DMS53 treated with DMSO at 0.1 percent for 48 hours (cell line): ENCODE measurements around the gene MYO18B.

ENCODE experiments used
- DNase-seq: peaks from one replicate; lab custom pipeline; 2025; ENCODE audit not compliant: unreplicated experiment; lab: John Stamatoyannopoulos, UW

MYO18B gene

DNA sequence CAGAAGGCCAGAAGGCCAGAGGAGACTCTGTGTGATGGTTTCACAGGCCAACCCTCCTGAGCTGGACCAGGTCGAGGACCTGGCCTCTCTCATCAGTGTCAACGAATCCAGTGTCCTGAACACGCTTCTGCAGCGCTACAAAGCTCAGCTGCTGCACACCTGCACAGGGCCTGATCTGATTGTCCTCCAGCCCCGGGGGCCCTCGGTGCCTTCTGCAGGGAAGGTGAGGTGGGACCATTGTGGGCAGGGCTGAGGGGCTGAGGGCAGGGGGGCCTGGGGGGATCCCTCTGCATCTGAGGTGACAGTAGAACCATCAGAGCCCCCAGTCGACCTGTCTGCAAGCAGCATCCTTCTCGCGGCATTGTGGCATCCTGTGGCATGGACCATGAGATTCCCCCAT lies 30.3 kb downstream of the MYO18B start:
- DNase-seq, result no peak

DNA sequence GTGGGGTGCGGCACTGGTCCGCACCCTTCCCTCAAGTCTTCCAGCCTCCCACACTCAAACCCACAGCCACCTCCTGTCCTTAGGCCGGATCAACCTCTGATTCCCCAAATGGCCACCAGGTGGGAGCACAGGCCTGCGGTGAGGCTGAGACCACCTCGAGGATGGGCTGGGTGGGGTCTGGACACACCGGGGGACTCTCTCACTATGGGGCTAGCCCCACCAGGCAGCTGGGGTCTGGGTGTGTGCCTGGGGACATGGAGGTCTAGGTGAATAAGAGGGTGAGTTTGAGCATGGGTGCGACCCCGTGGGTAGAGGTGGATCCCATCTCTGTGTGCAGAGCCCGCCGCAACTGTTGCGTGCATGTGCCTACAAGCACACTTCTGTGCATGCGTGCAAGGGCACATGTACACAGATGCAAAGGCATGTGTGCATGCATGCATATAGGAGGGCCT lies 32.6 kb downstream of the MYO18B start:
- DNase-seq, result no peak

DNA sequence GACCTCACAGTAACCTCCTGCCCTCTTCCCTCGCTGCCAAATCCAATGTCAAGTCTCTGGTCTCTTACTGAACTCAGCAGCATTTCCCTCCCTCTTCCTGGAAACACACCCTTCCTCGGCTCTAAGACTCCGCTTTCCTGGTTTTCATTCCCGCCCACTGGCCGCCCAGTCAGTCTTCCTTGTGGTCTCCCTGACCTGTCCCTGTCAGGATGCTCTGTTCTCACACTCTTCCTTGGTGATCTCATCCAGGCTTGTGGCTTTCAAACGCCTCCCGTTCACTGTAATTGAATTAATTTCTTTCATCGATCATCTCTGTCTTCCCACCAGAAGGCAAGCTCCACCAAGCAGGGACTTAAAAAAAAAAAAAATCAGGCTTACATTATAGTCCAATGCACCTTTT lies 33.5 kb downstream of the MYO18B start:
- DNase-seq, result no peak

DNA sequence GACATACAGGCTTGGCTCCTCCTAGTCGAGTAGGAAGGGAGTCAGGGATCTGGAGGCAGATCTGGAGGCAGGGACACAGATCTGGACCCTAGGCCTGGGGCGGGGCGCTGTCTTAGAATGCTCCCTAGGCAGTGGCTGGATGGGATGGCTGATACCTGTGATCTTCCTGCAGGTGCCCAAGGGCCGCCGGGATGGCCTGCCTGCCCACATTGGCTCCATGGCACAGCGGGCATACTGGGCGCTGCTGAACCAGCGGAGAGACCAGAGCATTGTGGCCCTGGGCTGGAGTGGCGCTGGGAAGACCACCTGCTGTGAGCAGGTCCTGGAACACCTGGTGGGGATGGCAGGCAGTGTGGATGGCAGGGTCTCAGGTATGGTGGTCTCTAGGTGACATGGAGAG lies 35.4 kb downstream of the MYO18B start:
- DNase-seq, result no peak

DNA sequence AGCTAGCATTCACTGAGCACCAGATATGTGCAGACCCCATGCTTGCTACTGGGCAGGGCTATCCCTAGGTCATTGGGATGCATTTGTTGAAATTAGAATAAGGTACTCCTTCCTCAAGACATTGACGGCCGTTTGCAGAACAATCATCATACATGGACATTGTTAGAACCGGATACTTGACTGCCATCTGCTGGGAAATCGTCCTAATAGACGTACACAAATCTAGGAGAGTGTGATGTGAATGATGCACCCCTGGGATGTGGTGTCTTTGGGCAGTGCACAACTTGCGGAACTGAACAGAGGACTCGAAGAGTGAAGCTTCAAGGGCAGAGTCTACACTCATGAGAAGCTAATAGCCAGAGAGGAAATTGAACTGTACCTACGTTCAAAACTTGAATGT lies 35.9 kb downstream of the MYO18B start:
- DNase-seq, result no peak

DNA sequence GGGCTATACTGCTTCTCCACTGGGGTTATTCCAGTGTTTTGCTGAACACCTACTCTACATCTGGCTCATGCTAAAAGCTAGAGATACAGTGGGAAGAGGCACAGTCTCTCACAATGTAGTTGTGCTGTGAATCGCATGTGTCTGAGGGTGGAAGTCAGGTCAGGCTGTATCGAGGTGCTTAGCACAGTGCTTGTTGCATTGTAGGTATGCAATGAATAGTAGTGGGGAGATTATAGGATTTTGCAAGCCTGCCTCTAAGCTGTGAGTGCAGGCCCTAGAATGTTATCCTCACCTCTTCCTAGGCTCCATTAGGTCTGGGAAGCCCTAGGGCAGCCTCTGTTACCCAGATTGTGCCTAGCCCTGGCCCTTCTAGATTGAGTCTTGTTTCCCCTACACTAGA lies 37.4 kb downstream of the MYO18B start:
- no peak for DNase-seq

DNA sequence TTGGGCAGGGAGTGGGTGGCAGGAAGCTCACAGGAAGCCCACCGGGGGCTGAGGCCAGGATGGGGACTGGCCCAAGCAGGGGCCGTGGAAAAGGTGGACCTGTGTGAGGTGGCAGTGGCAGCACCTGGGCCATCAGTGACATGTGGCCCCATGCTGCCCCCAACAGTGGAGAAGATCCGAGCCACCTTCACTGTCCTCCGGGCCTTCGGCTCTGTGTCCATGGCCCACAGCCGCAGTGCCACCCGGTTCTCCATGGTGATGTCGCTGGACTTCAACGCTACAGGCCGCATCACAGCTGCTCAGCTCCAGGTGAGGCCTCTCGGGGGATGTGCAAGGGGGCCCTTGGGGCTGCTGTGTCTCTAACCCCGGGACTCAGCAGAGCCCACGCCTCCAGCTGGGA lies 37.9 kb downstream of the MYO18B start:
- DNase-seq, result no peak

DNA sequence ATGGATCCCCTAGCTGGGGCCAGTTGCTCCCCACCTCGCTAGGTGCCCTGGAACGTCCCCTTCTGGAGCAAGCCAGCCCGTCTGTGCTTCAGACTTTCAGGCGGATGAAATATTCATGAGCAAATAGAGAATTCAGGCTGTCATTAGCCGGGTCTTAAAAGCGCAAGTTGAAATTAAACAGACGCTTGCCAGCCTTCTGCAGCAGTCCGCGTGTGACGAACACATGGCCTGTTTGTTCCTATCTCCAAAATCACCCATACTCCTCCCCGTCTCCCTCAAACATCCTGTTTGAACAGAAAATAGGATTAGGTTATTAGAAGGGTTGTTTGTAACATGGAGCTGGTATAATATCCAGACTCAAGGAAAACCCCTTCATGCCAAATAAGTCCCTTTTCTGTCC lies 38.7 kb downstream of the MYO18B start:
- DNase-seq, result no peak

DNA sequence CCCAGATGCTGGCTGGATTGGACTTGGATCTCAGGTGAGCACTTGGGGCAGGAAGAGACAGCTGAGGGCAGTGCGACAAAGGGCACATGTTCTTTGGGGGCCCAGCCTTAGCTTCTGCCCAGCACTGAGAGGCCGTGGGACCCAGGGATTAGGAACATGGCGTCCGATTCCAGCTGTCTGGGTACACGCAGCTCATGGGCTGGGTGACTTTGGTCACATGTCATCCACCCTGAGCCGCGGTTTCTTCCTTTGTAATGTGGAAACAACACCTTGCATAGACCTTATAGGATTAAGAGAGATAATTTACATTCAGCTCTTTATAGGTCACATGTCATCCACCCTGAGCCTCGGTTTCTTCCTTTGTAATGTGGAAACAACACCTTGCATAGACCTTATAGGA lies 39.8 kb downstream of the MYO18B start:
- no peak for DNase-seq

DNA sequence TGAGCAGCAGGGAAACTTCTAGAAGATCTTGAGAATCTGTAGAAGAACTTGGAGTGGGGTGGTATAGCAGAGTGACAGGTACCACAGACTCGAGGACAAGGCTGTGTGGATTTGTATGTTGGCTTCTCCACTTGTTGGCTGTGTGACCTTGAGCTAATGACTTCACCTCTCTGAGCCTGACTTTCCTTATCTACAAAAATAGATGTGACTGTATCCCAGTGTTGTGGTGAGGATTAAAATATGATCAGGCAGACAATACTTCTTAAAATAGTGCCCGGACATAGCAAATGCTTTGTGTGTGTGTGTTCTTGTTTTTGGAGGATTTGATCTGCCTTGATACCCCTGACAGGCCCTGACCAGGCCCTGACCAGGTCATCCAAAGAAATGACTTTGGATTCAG lies 40.8 kb downstream of the MYO18B start:
- DNase-seq, result no peak

DNA sequence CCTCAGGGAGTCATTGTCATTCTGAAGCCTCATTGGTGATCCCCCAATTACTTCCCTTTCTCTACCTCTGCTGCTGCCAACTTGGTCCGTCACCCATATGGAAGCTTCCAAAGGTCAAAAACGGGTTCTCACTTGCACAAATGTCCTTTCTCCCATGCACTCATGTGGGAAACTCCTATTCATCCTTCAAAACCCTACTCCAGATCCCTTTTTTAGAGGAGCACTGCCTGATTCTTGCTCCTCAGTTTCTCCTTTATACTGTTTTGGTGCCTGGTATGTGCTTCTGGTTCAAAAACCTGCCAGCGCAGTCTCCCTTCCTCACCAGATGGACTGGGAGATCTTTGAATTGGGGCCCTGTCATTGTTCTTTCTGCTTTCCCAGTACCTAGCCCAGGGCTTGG lies 41.9 kb downstream of the MYO18B start:
- DNase-seq, result no peak

DNA sequence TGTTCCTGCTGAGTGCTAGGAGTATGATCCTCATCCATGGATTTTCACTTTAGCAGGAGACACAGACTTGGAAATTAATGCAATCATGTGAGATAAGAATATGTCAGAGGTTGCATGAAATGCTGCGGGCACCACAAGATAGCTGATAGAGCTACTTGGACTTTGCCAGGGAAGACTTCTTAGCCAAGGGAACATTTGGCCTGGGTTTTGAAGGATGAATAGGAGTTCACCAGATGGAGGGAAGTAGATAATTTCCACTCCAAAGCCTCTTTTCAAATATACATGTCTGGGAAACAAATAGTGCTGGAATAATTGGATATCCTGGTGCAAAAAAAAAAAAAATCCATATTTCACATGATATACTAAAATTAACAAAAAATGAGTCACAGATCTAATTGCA lies 44.2 kb downstream of the MYO18B start:
- DNase-seq, result no peak

DNA sequence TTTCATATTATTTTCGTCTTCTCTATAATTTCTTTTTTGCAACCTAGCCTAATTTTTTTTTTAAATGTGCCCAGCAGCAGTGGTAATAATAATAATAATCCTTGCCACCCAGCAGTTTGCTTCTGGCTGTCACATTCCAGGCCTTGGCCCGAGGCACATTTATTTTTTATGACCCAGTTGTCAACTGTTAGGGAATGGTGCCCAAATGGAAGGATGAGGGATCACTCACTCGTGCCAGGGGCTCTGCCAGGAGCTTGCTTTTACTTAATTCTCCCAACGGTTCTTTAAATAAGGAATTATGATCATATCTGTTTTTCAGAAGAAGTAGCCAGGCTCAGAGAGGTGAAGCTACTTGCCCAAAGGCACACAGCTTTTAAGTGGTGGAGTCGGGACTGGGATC lies 49.6 kb downstream of the MYO18B start:
- no peak for DNase-seq

DNA sequence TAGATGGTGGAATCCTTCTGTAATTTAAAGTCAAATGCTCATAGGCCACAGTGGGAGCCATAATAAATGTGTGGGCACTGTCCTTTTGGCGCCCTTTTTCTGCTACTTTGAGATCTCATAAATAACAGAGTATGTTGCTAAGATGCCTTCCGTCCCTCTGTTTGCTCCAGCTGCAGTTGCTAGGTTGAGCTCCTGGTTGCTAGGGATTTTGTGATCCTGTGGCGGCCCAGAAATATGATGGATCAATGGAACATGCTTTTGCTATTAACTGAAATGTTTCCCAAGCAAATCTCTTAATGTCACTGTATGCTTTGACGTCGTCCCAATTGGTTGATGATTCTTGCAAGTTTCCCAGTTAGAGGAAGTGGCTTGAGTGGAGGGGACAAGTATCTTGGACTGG lies 53.5 kb downstream of the MYO18B start:
- DNase-seq, result no peak

DNA sequence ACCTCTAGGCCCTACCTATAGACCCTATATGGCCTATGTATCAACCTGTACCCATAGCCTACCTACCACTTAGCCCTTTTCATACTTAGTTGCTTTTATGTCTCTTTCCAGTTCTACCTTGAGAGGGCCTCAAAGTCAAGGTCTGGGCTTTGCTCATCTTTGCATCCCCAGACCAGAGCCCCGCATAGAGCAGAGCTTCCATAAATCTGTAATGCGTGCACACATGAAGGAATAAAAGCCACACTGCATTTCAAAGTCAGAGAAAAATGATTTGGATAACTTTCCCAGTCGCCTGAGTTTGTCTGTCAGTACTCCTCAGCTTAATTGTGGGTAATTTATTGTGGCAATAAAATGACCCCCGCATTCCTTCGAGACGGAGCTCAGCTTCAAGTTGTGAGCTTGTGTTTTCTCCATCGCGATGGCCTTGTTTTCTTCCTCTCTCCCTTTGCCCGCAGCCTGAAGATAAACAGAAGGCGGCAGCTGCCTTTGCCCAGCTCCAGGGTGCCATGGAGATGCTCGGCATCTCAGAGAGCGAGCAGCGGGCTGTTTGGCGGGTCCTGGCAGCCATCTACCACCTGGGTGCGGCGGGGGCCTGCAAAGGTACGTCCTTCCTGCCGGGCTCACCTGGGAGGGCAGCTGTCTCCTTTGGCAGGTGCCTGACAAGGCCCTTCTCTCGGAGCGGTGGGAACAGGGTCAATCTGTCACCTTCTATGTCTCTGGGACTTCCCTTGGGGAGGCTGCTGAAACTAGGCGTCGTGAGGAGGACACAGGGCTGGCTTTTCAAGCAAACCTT lies 55.7 kb downstream of the MYO18B start:
- DNase-seq, result no peak

DNA sequence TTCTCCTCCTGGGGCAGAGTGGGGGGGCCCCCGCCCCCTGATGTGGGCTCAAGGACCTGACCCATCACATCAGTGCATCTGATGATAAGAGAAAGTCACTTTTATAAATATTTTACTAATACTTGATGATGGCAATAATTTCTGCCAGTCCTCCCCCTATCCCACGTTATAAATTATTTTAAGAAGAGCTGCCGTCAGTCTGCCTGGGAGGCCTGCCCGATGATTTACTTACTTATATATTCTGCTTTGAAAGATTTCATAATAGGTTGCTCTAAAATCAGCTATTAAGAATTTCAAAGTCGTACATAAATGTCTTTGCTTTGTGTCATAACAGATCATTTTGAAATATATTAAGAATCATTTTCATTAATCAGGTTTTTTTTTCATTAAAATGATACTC lies 58.8 kb downstream of the MYO18B start:
- no peak for DNase-seq

DNA sequence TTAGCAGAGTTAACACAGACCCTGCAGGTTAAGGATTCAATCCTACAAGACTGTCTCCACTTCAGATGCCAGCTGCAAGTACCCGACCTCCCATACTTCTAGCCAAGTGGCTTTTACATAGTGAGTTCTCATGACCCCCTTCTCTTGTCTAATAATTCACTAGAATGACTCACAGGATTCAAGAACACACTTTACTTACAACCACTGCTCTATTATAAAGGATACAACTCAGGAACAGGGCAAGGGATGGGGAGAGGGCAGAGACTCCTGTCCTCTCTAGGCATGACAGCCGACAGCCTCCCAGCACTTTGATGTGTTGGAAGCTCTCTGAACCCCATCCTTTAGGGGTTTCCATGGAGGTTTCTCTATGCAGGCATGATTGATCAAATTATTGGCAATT lies 60.0 kb downstream of the MYO18B start:
- DNase-seq, result no peak

DNA sequence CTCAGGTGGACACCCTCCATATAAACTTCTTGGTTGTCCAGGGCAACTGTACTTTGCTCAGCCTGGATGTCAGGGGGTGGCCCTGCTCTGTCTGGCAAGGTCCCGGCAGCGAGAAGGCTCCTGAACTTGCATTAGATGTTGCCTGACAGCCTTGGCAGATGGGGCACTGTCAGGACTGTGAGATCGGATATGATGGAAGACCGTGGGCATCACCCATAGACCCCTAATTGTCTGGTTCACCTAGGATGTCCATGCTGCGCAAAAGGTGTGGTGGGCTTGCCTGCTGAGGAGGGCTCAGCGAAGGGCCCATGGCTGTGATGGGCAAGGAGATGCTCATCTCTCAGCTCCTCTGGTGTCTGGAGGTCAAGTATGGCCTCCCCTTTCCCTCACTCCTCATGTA lies 62.7 kb downstream of the MYO18B start:
- no peak for DNase-seq

DNA sequence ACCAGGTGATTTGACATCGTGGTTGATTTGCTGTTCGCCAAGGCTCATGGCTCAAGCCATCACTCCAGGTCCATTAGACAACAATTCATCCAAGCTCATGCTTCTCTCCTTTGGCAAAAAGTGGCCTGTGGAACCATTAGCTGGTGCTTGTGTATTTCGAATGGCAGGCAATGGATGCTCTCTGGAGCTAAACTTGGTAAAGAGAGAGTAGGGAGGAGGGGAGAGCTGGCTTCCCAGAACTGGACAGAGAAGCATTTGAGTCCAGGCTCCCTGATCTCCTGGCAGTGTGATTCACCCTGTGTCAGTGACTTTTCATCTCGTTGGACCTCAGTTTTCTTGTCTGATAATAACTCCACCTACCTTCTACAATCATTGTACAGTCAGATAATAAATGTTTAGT lies 64.6 kb downstream of the MYO18B start:
- DNase-seq, result no peak

DNA sequence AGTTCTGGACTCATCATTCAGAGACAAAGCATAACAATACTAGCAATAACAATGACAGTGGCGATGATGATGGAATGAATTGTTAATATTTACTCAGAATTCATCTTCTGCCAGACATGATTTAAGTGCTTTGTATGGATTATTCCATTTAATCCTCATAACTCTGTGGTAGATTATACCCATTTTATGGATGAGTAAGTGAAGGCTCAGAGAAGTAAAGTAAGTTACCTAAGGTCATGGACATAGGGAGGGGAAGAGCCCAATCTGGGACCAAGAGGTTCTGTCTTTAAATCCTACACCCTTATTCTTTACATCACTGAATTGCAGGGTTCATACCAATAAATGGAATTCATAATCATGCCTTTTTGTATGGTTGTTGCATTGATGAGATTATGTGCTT lies 72.7 kb downstream of the MYO18B start:
- DNase-seq, result no peak

DNA sequence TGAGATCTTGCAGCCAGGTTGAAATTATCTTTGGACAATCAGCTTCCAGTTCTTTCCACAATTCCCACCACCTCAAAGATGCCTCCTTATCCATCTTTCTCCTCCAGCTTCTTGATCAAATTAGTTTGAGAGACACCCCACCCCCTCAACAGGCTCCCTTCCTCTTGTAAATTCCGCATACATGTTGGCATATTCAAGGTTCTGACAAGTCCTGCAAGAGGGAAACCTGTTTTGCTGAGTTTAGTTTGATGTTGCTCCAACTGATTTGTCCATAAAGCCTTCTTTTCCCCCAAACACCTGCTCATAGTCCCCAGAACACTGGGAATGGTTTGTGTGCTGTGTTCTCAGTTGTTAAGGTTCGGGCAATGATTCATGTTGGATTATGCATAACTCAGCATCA lies 73.6 kb downstream of the MYO18B start:
- DNase-seq, result no peak

DNA sequence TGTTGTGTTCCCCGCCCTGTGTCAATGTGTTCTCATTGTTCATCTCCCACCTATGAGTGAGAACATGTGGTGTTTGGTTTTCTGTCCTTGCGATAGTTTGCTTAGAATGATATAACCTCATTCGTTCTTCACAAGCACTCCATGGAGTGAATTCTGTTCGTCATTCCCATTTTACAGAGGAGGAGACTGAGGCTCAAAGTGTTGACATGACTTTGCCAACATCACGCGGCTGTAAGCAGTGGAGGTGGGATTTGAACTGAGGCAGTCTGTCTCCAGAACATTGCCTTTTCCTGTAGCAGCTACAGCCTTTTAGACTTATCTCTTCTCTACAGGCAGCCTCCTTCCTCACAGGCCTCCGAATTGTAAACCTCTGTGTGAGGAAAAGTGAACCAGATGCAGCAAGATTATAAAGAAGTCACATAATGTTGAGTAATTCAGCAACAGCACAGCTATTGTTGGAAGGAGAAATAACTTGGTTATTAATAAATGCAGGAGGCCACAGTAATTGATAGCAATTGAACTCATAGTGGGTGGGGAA lies 74.6 kb downstream of the MYO18B start:
- no peak for DNase-seq
